NCI-H2196 (cell line): ENCODE measurements around the gene CYB5D1.

Experiments used
- DNase-seq: peaks from one replicate; lab custom pipeline; 2025; ENCODE audit not compliant: unreplicated experiment; lab: John Stamatoyannopoulos, UW

The CYB5D1 gene

DNA sequence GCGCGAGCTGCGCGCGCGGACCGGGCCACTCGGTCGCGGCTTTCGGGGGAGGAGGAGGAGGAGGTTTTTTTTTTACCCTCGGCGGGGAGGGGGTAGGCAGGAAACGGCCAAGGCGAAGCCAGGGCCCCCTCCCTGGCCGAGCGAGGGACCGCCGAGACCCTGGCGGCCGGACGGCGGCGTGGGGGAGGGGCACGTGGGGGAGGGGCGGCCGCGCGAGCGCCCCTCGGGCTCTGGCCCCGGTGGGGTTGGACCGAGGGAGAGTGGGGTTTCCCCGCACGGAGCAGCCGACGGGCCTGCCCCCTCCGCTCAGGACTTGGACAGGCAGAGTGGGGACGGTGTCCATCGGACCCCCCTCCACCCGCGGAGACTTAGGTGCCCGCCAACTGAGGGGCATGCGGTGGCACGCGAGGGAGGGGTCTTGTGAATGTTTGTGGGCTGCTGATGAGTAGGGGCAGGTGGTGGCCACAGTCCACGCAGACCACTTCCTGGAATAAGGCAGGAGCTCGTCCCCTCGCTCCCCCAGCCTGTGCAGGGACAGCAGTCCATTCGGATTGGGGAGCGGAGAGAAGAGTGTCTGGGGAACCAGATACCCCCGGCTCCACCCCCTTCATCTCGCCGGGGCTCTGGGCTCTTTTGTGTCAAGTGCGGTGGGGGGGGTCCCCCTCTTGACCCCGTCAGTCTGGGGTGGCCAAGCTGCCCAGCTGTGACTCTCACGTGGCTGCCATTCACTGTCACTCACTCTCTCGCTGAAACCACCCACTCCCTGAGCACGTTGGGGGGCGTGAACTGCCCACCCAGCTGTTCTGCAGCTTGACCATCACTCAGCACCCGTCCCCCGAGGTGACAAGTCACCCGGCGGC is 27.8 kb downstream of the CYB5D1 start:
- DNase-seq, result no peak

DNA sequence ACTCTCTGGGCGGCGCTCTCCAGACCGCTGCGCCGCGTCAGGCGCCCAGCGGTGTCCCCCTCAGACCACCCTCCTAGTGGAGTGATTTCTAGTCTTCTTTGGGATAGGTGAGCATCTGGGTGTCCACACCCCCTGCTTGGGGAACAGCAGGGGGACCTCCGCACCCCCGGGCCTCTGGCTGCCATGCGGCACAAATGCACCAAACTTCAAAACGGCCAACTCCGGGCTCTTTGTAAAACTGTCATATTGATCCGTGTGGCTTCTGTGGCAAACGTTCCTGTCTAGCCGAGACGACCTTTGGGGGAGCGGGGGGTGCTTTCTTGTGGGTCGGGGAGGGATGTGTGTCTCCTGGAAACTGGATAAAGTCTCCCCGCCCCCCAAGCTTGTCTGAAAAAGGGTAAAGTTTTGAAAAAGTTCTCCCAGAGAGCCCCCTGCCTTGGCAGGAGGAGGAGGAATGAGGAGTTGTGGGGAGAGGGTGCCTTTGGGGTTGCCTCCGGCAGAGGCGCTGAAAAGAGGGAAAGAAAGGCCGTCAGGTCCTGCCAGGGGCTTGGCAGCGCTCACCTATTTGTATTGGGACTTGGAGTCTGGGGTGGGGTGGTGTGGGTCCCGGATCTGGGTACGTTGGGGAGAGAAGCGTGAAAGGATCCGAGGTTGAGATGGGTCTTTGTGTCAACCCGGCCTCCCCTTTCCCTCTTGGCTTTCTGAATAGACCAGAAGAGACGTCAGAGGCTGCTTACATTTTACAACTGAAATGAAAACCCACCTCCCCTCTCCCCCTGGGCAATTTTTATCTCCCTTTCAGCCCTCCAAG is 28.6 kb downstream of the CYB5D1 start:
- DNase-seq, result no peak

DNA sequence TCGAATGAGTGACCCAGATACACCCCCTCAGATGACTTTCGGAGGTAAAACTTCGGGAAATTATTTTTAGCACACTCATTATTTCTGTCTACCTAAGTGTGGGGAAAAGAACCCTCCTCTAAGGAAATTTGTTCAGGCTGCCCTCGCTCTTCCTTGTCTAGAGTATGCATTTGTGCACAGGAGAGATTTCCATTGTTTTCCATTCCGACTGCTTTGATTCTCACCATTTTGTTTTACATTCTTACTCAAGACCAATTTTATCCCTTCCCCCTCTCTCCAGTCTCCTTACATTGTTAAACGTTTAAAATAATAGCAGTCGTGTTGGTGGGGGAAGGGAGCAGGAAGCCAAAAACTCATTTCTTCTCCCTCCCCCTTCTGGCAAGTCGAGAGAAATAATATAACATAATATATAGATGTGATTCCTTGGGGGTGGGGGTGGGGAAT is 29.3 kb downstream of the CYB5D1 start:
- DNase-seq, result no peak

DNA sequence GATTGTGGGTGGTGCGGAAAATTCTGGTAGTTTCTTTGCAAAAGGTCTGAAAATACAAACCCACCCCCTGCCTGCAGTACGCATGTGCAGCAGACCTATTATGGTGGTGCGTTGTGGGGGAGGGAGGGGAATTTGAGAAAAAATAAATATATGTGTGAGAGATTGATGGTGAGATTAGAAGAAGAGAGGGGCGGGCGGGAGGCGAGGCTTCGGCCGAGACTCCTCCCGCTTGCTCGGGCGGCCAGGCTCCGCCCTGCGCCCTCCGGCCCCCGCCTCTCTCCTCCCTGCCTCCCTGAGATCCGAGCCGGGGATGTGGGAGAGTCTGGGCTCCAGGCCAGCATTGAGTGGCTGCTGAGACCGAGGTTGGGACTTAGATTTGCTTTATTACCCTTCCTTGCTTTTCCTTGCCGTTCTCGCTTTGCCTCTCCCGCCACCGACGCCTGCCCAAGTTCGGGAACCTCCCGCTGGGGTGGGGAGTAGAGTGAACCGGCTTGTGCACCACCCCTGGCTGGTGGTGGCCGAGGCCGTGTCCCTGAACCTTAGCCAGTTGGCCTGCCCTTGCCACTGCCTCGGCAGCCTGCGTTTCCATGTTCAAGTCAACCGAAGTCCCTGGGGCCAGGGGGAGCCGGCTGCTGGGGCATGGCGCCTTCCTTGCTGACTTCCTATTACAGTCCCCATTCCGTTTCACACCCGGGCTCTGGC is 29.8 kb downstream of the CYB5D1 start:
- DNase-seq, result peak; percentile 84

DNA sequence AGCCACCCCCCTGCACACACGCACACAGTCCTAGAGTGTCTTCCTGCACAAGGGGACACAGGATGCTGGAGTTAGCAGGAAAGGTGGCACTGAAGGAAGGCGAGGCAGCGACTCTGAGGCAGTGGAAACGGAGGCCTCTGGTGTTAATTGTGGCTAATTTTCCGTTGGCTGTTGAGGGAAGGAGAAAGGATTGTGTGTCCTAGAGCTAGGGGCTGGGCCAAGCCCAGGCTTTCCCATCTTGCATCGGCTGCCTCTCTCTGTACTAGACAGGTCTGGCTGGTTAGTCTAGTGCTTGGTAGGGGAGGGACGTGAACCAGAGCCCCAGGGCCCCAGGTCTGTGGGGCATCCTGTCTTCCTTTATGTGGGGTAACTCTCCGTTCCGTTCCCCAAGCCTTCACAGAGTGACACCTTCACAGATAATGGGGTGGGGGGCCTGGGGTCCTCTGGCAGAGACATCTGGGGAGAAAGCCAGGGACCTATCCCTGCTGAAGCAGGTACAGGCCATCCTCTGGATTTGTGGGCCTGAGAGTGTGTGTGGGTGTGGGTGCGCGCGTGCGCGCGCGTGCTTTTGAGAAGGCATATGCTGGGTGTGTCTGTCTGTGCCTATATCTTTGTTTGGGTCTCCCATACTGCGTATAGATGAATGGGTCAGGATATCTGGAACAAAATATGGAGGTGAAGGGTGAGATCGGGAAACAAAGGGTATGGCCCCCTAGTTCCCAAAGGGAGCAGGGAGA is 30.5 kb downstream of the CYB5D1 start, which contains the start of gene CHD3:
Gene CHD3 (plus strand): TSS at position 606 of the 737 bp plus-strand sequence. CDS start 212 bp downstream, outside the sequence.
- DNase-seq, result no peak

DNA sequence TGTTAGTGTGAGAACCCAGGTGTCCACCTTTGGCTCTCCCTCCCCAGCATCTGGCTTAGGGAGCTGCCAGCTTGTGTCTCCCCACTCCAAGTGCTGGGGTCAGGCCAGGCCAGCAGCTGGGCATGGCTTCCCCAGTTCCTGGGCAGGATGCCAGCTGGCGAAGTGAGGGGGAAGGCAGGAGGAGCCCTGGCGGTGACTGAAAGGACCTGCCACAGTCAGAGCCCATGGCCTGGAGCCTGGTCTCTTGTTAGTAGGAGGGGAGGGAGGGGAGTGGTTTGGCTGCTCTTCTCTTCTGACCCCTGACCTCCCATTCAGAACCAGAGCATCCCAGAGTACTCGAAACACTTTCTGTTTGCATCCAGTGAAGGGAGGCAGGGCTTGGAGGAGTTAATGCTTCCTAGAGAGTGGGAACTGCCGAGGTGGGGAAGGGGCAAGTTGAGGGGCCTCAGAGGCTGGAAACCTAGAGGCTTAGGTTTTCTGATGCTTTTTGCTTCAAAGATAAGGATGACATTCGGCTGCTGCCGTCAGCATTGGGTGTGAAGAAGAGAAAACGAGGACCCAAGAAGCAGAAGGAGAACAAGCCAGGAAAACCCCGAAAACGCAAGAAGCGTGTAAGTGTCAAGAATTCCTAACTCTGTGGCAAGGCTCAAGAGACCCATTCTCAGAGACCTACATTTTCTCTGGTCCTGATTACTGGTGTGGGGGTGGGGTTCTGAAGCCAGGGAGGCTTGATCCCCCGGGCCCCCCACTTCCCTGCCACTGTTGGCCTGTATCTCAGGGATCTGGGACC is 31.6 kb downstream of the CYB5D1 start:
- DNase-seq, result peak; percentile 95

DNA sequence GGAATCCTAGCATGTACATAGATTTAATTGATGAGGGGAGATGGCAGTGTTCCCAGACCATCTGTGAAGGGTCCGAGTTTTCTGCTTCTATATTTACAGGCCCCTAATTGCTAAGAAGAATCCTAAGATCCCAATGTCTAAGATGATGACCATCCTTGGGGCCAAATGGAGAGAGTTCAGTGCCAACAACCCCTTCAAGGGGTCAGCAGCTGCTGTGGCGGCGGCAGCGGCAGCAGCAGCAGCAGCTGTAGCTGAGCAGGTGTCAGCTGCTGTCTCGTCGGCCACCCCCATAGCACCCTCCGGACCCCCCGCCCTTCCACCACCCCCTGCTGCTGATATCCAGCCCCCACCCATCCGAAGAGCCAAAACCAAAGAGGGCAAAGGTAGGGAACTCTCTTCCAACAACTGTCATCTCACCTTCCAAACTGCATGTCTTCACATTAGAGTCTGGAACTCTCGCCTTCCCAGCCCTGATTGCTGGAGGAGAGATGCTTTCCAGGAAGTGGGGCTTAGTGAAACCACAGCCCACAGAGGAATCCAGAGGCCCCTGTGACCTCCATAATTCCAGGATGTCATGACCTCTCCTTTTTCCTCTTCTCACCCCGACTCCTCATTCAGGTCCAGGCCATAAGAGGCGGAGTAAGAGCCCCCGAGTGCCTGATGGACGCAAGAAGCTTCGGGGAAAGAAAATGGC is 35.5 kb downstream of the CYB5D1 start:
- no peak for DNase-seq

DNA sequence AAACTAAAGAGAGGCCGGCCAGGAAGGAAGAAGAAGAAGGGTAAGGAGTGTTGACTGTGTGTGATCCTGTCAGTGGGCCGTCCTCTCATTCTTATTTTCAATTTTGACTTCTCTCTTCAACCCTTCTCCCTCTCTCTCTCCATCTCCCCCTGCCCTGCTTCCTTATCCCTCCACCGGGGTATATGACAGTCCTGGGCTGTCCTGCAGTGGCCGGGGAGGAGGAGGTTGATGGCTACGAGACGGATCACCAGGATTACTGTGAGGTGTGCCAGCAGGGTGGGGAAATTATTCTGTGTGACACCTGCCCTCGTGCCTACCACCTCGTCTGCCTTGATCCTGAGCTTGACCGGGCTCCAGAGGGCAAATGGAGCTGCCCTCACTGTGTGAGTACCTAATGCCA is 36.4 kb downstream of the CYB5D1 start:
- no peak for DNase-seq

DNA sequence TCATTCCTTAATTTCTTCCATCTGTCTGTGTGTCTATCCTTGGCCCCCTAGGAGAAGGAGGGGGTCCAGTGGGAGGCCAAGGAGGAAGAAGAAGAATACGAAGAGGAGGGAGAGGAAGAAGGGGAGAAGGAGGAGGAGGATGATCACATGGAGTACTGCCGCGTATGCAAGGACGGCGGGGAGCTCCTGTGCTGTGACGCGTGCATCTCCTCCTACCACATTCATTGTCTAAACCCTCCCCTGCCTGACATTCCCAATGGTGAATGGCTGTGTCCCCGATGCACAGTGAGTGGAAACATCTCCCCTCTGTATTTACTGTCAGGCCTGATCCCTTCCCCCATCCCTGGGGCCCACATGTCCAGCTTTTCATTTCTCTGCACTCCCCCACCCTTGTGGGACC is 37.1 kb downstream of the CYB5D1 start:
- no peak for DNase-seq

DNA sequence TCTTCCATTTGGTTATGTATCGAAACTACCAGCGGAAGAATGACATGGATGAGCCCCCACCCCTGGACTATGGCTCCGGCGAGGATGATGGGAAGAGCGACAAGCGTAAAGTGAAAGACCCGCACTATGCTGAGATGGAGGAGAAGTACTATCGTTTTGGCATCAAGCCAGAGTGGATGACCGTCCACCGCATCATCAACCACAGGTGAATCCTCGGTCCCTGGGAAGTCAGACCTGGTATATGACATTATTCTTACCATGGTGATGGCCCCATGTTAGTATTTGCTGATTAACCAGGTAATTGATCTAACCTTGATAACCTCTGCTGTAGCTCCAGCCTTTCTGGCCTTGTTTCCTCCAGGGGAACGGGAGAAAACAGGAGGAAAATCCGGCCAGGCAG is 39.3 kb downstream of the CYB5D1 start:
- DNase-seq, result no peak

DNA sequence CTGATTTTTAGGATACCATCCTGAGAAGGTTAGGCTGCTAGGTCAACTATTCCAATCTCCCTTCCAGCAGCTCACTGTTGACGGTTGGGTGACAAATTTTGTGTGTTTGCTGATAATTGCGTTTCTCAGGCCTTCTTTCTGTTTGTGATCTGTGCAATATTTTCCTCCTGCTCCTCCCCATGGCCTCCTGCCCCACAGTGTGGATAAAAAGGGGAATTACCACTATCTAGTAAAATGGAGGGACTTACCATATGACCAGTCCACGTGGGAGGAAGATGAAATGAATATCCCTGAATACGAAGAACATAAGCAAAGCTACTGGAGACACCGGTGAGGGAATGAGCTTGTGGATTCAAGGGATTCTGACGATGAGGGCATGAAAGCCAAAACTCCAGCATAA is 40.0 kb downstream of the CYB5D1 start:
- no peak for DNase-seq

DNA sequence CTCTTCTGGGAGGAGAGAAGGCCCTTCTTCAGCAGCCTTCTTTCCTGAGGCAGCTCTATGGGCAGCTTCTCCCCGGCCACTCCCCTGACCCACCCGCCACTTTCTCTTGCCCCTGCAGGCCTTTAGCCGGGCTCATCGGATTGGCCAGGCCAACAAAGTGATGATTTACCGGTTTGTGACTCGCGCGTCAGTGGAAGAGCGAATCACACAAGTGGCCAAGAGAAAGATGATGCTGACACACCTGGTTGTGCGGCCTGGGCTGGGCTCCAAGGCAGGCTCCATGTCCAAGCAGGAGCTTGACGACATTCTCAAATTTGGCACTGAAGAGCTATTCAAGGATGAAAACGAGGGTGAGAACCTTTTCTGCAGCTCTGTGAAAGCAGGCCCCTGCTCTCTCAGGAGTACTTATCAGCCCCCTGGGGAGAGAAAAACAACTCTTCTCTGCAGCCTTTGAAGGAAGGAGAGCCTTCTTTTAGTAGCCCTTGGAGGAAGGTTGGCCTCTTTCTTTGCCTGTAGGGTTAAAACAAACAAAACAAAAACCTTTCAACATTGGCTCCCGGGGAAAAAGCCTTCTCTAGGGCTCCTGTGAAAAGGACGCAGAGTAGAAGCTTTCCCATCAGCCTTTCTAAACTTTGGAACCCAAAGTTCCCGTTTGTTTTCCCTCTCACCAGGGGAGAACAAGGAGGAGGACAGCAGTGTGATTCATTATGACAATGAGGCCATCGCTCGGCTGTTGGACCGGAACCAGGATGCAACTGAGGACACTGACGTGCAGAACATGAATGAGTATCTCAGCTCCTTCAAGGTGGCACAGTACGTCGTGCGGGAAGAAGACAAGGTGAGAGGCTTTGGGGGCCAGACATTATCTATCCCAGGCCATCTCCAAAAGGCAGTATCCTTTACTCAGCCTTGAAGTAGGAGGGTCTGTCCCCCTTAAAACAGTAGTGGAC is 45.6 kb downstream of the CYB5D1 start:
- peak; percentile 58 for DNase-seq

DNA sequence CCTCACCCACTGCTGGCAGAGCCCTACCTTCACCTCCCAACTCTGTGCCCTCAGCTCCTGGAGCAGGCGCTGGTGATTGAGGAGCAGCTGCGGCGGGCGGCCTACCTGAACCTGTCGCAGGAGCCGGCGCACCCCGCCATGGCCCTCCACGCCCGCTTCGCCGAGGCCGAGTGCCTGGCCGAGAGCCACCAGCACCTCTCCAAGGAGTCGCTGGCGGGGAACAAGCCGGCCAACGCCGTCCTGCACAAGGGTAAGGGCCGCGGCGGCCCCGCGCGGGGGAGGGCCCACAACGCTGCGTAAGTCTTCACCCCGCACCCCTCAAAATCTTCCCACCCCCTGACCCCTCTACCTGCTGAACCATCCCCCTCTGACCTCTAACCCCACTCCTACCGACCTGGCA is 51.3 kb downstream of the CYB5D1 start:
- DNase-seq, result no peak

DNA sequence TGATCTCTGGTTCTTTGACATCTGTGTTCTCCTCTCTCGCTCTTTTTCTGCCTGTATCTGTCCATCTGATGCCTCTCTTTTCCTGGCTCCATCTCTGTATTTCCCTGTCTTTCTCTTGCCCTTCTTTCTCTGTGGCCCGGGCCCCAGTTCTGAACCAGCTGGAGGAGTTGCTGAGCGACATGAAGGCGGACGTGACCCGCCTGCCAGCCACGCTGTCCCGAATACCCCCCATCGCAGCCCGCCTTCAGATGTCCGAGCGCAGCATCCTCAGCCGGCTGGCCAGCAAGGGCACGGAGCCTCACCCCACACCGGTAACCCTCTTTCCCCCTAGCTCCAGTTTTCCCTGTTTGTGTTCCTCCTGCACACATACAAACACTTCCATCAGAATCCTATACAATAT is 52.5 kb downstream of the CYB5D1 start:
- DNase-seq, result no peak

DNA sequence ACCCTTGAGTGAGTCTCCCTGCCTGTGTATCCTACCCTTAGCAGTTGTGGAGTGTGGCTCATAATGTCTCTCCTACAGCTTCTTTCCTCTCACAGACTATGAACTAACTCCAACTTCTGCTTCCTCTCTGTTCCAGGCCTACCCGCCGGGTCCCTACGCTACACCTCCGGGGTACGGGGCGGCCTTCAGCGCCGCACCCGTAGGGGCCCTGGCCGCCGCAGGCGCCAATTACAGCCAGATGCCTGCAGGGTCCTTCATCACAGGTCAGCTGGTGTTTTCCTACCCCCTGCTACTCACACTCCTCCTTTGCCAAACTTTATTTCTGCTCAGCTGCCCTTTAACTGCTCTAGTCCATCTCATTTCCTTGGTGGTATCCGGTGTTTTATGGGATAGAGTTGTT is 52.9 kb downstream of the CYB5D1 start:
- no peak for DNase-seq

DNA sequence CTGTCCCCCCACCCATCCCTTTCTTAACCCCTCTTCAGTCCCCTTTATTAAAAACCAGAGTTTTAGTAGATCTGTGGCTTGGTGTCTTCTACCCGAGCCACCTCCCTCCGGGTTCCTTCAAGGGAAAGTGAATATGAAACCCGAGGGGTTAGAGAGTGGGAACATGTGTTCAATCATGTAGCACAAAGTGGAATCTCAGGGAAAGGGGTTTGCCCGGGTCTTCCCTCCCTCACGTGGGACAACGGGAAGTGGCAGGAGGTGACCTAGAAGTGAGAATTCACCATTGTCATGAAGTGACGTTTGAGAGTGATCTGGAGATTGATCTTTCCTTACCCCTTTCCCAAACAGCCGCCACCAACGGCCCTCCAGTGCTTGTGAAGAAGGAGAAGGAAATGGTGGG is 53.3 kb downstream of the CYB5D1 start:
- no peak for DNase-seq
